ENCODE results near the gene RRAS2. TPM values are rescaled to one million over a fixed set of nuclear protein-coding genes. Genes with fewer than 3 reads are reported as not detected.

The RRAS2 gene
- total RNA-seq, 1 donor from 2014 or later: 45.5 TPM

DNA sequence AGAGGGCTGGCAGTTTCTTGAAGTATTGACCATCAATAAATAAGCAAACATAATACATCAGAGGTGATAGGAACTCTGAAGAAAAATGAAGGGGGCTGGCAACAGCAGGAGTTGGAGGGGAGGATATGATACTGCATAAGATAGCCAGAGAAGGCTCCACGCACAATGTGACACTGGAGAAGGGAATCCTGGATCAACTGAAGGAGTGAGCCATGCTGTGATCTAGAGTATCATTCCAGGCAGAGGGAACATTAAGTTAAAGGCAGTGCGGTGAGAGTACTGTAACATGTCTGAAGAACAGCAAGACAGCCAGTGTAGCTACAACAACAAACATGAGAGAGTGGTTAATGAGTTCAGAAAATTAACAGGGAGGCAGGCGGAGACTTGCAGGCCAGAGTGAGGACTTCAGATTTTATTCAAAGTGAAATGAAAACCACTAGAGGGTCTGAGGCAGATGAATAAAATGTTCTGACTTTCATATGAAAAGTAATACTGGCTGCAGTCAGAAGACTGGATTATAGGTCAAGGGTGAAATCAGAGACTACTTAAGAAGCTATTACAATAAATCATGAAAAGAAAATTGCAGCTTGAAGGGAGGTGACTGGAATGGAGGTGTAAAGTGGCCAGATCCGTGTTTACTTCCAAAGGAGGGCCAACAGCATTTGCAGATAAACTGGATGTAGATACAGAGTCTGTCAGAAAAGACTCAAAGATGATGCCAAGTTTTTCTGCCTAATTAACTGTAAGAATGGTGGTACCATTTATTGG, 49.4 kb downstream of the RRAS2 start:
- Mint-ChIP-seq H3K4me1 (ENCODE audit: low read depth) (peaks cover 3% of the 10 kb centered on the region), H3K27me3 (no peaks in the 10 kb centered on the region), H3K36me3 (ENCODE audit: insufficient read depth) (no peaks in the 10 kb centered on the region), H3K27ac (no peak overlapping the region), H3K4me3 (ENCODE audit: low read depth) (no peak overlapping the region), H3K9me3 (ENCODE audit: low read depth) (no peaks in the 10 kb centered on the region)
- DNase-seq (ENCODE audit: low spot score, unreplicated experiment): no peak
- no peak for TF ChIP-seq CTCF (IDR thresholded peaks at IDR 0.05; ENCODE audit: unreplicated experiment)

GRCh38 chr11:14308897-14309387, 50.0 kb downstream of the RRAS2 start:
- H3K27me3 Mint-ChIP-seq: no peaks in the 10 kb centered on the region
- H3K36me3 Mint-ChIP-seq (ENCODE audit: insufficient read depth): no peaks in the 10 kb centered on the region
- no peak for DNase-seq (ENCODE audit: low spot score, unreplicated experiment)
- H3K9me3 Mint-ChIP-seq (ENCODE audit: low read depth): no peaks in the 10 kb centered on the region
- no peak overlapping the region for H3K4me3 Mint-ChIP-seq (ENCODE audit: low read depth)
- no peak for TF ChIP-seq CTCF (IDR thresholded peaks at IDR 0.05; ENCODE audit: unreplicated experiment)
- no peak overlapping the region for H3K27ac Mint-ChIP-seq
- H3K4me1 Mint-ChIP-seq (ENCODE audit: low read depth): peaks cover 3% of the 10 kb centered on the region

- no peak for DNase-seq (ENCODE audit: low spot score, unreplicated experiment)
- H3K27me3 Mint-ChIP-seq: no peaks in the 10 kb centered on the region
- H3K27ac Mint-ChIP-seq: no peak overlapping the region
- H3K9me3 Mint-ChIP-seq (ENCODE audit: low read depth): no peaks in the 10 kb centered on the region
- peak; percentile 61 for TF ChIP-seq CTCF (IDR thresholded peaks at IDR 0.05; ENCODE audit: unreplicated experiment)
- H3K4me1 Mint-ChIP-seq (ENCODE audit: low read depth): peaks cover 3% of the 10 kb centered on the region
- H3K4me3 Mint-ChIP-seq (ENCODE audit: low read depth): no peak overlapping the region
- H3K36me3 Mint-ChIP-seq (ENCODE audit: insufficient read depth): no peaks in the 10 kb centered on the region
Measured at GRCh38 chr11:14308114-14308896, 50.7 kb downstream of the RRAS2 start.

DNA sequence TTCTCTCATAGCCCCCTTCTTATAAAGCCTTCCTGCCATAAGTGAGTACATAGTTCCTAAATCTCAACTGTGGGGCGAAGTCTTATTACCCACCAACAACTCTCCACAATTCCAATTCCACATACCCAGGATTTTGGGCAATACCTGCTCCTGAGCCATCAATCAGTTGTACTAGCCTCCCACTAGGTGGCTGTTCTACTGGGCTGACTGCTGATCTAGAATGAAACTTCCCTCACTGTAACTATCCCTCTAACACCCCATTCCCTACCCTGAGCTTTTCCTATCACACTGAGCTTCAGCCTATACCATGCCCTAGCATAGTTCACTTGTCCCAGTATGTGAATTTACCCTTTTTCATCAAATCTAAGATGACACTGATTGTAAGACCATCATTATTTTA, 52.5 kb downstream of the RRAS2 start:
- Mint-ChIP-seq H3K36me3 (ENCODE audit: insufficient read depth) (no peaks in the 10 kb centered on the region), H3K27me3 (no peaks in the 10 kb centered on the region), H3K27ac (no peak overlapping the region), H3K4me3 (ENCODE audit: low read depth) (no peak overlapping the region), H3K9me3 (ENCODE audit: low read depth) (no peaks in the 10 kb centered on the region), H3K4me1 (ENCODE audit: low read depth) (peaks cover 3% of the 10 kb centered on the region)
- DNase-seq (ENCODE audit: low spot score, unreplicated experiment): no peak
- TF ChIP-seq CTCF (IDR thresholded peaks at IDR 0.05; ENCODE audit: unreplicated experiment): no peak

DNA sequence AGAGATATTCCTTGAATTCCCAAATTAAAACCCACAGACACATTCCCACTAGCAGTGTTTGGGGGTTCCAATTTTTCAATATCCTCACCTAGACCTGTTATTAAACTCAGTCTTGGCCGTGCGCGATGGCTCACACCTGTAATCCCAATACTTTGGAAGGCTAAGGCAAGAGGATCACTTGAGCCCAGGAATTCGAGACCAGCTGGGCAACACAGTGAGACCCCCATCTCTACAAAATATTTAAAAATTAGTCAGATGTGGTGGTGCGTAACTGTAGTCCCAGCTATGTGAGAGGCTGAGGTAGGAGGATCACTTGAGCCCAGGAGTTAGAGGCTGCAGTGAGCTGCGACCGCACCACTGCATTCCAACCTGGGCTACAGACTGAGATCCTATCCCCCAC, 53.3 kb downstream of the RRAS2 start:
- DNase-seq (ENCODE audit: low spot score, unreplicated experiment): no peak
- no peak for TF ChIP-seq CTCF (IDR thresholded peaks at IDR 0.05; ENCODE audit: unreplicated experiment)
- Mint-ChIP-seq H3K9me3 (ENCODE audit: low read depth) (no peaks in the 10 kb centered on the region), H3K27me3 (no peaks in the 10 kb centered on the region), H3K4me3 (ENCODE audit: low read depth) (no peak overlapping the region), H3K36me3 (ENCODE audit: insufficient read depth) (no peaks in the 10 kb centered on the region), H3K27ac (no peak overlapping the region), H3K4me1 (ENCODE audit: low read depth) (peaks cover 3% of the 10 kb centered on the region)
